HG02678 (cell line): ENCODE data around the gene TMEM119.
"Not testable (repeated sequence)": the region's sequence is repeated elsewhere in the genome, so short reads cannot be mapped to it uniquely, and the experiment has no call there.

Source experiments
- ATAC-seq: cut with Tn5 transposase; IDR thresholded peaks from one replicate; pipeline ENCODE4 v1.9.1; 2021; ENCODE audit warnings: mild to moderate bottlenecking, moderate library complexity; ENCODE audit not compliant: unreplicated experiment

The TMEM119 gene

GRCh38 chr12:108602976-108603704 lies 5.3 kb upstream of the TMEM119 start:
- no peak for ATAC-seq

DNA sequence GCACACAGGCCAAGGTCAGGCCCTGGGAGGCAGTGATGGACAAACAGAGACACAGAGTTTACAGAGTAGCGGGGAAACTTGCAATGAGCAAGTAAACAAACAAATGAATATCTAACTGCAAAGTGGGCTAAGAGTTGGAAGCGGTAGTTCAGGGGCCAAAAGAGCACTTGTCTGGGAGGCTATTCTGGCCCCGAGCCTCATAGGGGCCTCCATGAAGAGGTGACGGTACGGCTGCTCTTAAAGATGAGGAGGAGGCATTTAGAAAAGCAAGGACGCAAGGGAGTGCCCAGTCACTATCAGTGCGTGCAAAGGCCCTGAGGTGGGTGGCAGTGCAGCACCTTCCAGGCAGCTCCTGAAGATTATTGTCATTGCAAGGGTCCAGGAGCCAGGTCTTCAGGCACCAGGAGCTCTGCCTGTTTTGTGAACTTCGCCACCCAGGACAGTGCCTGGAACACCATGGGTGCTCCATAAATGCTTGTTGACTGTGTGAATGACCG lies 4.4 kb upstream of the TMEM119 start:
- no peak for ATAC-seq

DNA sequence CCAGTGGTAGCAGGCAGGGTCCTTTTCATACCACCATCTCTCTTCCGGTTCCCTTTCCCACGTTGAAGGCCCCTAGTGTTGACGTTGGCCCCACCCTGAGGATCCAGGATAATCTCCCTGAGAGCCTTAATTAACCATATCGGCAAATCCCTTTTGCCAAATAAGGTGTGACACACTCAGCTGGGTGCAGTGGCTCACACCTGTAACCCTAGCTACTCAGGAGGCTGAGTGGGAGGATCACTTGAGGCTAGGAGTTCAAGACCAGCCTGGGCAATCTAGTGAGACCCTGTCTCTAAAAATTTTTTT lies 2.8 kb upstream of the TMEM119 start:
- ATAC-seq, result no peak

DNA sequence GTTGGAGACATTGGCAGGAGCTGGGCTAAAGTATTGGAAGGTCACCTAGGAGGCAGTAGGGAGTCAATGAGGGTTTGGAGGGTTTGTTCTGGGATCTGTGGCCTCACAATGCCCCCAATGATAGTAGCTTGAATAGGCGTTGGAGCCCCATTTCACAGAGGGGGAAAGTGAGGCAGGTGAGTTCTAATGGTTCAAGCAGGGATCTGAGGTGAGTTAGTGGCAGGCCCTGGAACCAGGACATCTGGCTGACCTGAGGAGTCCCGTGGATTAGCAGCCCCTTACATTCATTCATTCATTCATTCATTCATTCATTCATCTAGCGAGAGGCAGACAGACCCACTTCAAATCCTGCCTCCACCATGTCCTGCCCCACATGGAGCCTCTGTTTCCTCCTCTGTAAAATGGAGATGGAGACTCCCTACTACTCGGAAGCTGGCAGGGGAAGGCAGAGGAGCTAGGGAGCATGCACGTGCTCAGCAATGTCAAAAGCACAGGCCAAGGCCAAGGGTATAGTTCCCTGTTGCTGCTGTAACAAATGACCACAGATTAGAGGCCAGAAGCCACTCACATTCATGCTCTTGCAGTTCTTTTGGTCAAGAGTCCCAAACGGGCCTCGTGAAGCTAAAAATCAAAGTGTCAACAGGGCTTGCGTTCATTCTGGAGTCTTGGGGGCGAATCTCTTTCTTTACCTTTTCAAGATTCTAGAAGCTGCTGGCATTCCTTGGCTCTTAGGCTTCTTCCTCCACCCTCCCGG lies 2.2 kb upstream of the TMEM119 start:
- no peak for ATAC-seq

- ATAC-seq, result no peak
Measured at GRCh38 chr12:108599541-108599940, 1.7 kb upstream of the TMEM119 start.

DNA sequence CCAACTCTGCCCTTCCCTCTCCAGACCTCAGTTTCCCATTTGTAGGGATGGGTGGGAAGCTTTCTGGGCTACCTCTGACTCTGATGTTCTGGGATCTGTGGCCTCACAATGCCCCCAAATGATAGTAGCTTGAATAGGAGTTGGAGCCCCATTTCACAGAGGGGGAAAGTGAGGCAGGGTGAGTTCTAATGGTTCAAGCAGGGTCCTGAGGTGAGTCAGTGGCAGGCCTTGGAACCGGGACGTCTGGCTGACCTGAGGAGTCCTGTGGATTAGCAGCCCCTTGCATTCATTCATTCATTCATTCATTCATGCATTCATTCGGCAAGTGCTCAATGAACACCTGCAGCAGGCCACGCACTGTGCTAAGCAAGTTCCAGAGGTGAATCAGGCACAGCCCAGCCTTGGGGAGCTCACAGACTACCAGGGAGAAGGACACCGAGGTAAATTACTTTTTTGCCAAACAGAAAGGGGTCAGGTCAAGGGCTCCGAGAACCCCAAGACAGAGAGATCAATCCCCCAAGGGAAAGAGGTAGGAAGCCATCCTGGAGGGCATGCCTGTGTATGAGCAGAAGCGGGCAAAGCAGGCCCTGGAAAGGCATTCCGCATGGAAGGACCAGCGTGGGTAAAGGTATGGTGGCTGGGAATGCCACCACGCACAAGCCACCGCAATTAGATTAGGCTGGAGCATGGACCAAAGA lies 818 bp upstream of the TMEM119 start:
- ATAC-seq, result no peak

- ATAC-seq, result no peak
Measured at GRCh38 chr12:108596854-108597558, 878 bp downstream of the TMEM119 start.

GRCh38 chr12:108595711-108596647 lies 1.9 kb downstream of the TMEM119 start:
- no peak for ATAC-seq

- ATAC-seq, result no peak
Measured at GRCh38 chr12:108594960-108595710, 2.7 kb downstream of the TMEM119 start.

DNA sequence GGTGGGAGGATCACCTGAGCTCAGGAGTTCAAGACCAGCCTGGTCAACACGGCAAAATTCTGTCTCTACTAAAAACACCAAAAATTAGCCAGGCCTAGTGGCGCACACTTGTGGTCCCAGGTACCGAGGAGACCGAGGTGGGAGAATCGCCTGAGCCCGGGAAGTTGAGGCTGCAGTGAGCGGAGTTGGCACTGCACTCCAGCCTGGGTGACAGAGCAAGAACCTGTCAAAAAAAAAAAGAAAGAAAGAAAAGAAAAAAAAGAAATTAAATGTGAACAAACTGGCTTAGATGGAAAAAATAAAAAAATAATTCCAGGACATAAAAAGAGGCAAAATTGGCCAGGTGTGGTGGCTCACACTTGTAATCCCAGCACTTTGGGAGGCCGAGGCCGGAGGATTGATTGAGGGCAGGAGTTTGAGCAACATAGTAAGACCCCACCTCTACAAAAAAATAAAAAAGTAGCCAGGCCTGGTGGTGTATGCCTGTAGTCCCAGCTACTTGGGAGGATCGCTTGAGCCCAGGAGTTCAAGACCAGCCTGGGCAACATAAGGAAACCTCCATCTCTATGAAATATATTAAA lies 3.5 kb downstream of the TMEM119 start:
- ATAC-seq, result no peak

DNA sequence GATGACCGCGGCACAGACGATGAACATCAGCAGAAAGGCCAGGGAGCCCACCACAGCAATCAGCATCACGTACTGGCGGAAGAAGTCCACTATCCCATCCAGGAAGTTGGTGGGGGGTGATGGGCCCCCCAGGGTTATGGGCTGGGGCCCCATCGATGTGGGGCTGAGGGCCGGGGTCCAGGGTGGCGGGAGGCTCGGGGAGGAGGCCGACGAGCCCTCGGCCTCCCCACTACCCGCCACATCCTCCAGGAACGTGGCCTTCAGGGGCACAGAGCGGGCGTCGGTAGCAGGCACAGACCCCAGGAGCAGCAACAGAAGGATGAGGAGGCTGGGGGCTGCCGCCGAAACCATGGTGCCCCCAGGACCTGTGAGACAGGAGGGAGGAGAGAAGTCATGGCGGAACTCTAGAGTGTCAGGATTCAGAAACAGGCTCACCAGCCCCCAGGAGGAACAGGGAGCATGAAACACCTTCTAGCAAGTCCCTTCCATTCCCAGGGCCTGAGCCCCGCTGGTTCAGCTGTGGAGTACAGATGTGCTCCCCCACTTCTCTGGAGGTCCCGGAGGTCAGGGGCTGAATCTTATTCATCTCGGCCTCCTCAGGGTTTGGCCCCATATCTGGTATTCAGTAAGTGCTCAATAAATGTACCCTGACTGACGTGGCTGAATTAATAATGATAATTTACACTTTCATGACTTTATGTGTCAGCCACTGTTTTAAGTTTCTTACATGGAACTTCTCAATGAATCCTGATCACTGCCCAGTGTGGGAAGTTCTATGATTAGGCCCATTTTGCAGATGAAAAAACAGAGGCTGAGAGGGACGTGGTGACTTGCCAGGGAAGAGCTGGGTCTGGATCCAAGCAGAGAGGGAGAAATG lies 5.6 kb downstream of the TMEM119 start:
- no peak for ATAC-seq

- no peak for ATAC-seq
Measured at GRCh38 chr12:108591267-108591980, 6.5 kb downstream of the TMEM119 start.

GRCh38 chr12:108590463-108590862 lies 7.4 kb downstream of the TMEM119 start:
- ATAC-seq, result not testable (repeated sequence)

DNA sequence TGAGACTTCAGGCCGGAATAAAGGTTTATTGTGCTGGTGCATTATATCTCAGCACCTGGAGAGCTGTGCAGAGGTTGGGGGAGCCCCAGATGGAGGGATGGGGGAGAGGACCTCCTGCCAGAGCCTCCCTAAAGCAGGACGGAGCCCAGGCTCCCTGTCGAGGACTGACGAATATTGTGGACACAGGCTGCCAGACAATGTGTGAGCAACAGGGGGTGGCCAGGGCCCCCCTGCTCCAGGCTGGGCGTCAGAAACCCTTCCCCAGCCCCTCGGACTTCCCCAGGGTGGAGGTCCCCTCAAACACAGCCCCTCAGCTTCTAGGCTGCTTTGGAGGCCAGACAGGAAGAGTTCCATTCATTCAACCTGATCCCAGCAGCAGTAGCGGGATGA lies 8.0 kb downstream of the TMEM119 start:
- ATAC-seq, result no peak

GRCh38 chr12:108589028-108589839 lies 8.7 kb downstream of the TMEM119 start:
- no peak for ATAC-seq

GRCh38 chr12:108587826-108588225 lies 10.1 kb downstream of the TMEM119 start:
- ATAC-seq, result no peak

DNA sequence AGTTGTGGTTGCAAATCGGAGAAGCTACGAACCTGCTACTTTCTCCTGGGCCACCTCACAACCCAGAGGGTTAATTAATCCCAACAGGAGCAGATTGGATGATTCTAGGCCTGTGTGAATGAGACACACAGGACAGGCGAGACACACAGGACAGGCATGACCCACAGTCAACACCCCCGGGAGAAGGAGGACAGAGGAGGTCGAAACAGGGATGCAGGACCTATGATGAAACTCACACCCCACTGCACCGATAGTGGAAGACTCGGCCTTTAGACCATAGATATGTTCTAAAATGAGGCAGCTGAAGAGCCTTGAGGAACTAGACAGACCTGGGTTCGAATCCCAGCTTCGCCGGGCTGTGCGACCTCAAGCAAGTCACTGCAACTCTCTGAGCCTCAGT lies 11.6 kb downstream of the TMEM119 start:
- ATAC-seq, result no peak
